ENCODE results near the gene DSC2. TPM values are rescaled to one million over a fixed set of nuclear protein-coding genes. Genes with fewer than 3 reads are reported as not detected.

Gene DSC2
- total RNA-seq, 1 donor from 2014 or later, result 2.0 TPM

DNA sequence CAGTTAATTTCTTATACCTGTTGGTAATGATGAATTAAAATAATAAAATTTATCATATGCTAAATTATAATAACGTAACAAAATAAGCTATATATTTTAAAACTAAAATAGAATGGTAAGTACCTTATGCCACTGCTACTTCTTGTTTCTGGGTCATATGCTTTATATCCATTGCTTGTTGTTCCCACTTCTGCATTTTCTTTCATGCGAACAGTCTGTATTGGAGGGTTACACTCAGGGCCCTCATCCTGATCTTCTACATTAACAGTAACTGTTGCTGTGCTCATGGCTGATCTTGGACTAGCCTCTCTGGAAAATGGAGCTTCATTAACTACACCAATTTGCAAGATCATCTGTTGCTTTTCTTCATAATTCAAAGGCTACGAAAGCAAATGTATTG lies 22.2 kb downstream of the DSC2 start:
- Mint-ChIP-seq H3K27ac (ENCODE audit: unreplicated experiment) (no peak overlapping the region), H3K36me3 (ENCODE audit: low read depth) (no peaks in the 10 kb centered on the region), H3K4me3 (ENCODE audit: unreplicated experiment) (no peak overlapping the region), H3K4me1 (ENCODE audit: low read depth) (no peaks in the 10 kb centered on the region), H3K27me3 (ENCODE audit: low read depth) (peaks cover 35% of the 10 kb centered on the region), H3K9me3 (ENCODE audit: low read depth) (peaks cover 12% of the 10 kb centered on the region)
- TF ChIP-seq, protein P1, sequence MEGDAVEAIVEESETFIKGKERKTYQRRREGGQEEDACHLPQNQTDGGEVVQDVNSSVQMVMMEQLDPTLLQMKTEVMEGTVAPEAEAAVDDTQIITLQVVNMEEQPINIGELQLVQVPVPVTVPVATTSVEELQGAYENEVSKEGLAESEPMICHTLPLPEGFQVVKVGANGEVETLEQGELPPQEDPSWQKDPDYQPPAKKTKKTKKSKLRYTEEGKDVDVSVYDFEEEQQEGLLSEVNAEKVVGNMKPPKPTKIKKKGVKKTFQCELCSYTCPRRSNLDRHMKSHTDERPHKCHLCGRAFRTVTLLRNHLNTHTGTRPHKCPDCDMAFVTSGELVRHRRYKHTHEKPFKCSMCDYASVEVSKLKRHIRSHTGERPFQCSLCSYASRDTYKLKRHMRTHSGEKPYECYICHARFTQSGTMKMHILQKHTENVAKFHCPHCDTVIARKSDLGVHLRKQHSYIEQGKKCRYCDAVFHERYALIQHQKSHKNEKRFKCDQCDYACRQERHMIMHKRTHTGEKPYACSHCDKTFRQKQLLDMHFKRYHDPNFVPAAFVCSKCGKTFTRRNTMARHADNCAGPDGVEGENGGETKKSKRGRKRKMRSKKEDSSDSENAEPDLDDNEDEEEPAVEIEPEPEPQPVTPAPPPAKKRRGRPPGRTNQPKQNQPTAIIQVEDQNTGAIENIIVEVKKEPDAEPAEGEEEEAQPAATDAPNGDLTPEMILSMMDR (IDR thresholded peaks at IDR 0.05), result no peak
- no peak for DNase-seq (ENCODE audit: low spot score)

DNA sequence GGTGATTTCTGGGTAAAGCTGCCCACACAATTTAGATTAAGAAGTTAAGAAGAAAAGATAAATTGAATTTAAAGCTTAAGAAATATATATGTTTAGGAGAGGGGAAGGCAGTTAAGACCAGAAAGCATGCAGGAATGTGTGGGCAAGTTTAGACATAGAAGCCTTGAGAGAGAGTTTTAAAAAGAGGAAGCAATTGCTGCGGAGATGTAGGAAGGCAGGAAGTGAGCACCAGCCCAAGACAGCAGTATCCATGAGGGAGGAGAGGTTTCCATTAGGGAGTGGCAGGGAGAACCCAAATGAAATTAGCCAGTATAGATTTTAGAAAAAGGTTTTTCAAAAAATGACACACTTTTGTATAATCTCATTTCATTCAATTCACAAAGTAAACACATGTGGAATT lies 24.3 kb downstream of the DSC2 start:
- H3K27me3 Mint-ChIP-seq (ENCODE audit: low read depth), result peaks cover 24% of the 10 kb centered on the region
- H3K4me3 Mint-ChIP-seq (ENCODE audit: unreplicated experiment), result no peak overlapping the region
- peaks cover 12% of the 10 kb centered on the region for H3K9me3 Mint-ChIP-seq (ENCODE audit: low read depth)
- no peak overlapping the region for H3K27ac Mint-ChIP-seq (ENCODE audit: unreplicated experiment)
- H3K36me3 Mint-ChIP-seq (ENCODE audit: low read depth), result no peaks in the 10 kb centered on the region
- no peaks in the 10 kb centered on the region for H3K4me1 Mint-ChIP-seq (ENCODE audit: low read depth)
- TF ChIP-seq, protein P1 (IDR thresholded peaks at IDR 0.05), result no peak
- no peak for DNase-seq (ENCODE audit: low spot score)

DNA sequence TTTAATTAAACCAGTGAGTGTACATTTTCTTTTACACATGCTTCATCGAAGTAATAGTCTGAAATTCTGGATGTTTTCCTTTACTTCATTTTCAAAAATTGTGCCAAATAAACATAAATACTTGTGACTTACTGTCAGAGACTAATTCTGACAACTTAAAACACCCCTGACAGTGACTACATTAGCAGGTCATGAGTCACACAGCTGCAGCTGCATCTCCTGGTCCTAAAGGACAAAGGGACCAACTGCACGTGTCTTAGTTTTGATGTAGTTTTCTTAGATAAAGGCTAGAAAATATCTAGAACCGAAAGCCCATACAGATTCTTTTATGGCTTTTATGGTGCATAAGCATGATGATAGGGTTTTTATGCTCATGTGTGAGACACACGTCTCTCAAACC lies 30.0 kb downstream of the DSC2 start:
- Mint-ChIP-seq H3K27me3 (ENCODE audit: low read depth) (peaks cover 17% of the 10 kb centered on the region), H3K36me3 (ENCODE audit: low read depth) (no peaks in the 10 kb centered on the region), H3K9me3 (ENCODE audit: low read depth) (peaks cover 10% of the 10 kb centered on the region), H3K4me3 (ENCODE audit: unreplicated experiment) (no peak overlapping the region), H3K27ac (ENCODE audit: unreplicated experiment) (no peak overlapping the region), H3K4me1 (ENCODE audit: low read depth) (peaks cover 5% of the 10 kb centered on the region)
- no peak for DNase-seq (ENCODE audit: low spot score)
- TF ChIP-seq, protein P1 (IDR thresholded peaks at IDR 0.05), result no peak

DNA sequence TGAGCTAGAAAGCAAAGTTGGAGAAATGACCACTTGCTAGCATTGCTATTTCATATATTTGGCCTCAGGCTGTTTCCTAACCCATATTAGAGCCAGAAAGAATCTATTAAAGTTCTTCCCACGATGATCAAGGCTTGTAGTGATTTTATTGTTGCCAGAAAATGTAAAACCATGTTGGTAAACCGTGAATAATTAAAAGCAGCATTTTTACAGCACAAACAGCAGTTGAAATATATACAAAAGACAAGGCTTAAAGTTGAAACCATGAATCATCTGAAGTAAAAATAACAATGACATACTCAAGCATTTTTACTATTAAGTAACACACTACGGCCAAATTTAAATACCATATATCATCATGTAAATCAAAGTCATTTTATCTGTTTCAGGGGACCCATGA lies 32.0 kb downstream of the DSC2 start:
- peaks cover 5% of the 10 kb centered on the region for H3K4me1 Mint-ChIP-seq (ENCODE audit: low read depth)
- no peak overlapping the region for H3K27ac Mint-ChIP-seq (ENCODE audit: unreplicated experiment)
- H3K27me3 Mint-ChIP-seq (ENCODE audit: low read depth), result peaks cover 11% of the 10 kb centered on the region
- H3K4me3 Mint-ChIP-seq (ENCODE audit: unreplicated experiment), result no peak overlapping the region
- H3K36me3 Mint-ChIP-seq (ENCODE audit: low read depth), result no peaks in the 10 kb centered on the region
- TF ChIP-seq, protein P1 (IDR thresholded peaks at IDR 0.05), result no peak
- no peaks in the 10 kb centered on the region for H3K9me3 Mint-ChIP-seq (ENCODE audit: low read depth)
- no peak for DNase-seq (ENCODE audit: low spot score)

DNA sequence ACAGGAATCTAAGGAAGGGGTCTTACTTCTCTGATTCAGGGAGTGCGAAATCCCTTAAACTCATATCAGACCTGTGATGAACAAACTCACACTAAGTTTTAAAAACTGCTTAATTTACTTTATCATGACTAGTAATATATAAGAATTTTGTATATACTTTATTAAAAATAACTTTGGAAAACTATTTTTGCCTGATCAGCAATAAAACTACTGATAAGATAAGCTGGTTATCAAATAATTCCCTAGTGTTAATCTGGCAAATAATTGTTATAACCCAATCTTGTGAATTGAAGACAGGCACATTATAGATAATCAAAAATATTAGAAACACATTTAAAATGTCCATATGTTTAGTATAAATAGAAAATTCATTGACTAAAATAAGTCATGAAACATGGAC lies 36.0 kb downstream of the DSC2 start:
- Mint-ChIP-seq H3K27ac (ENCODE audit: unreplicated experiment) (no peak overlapping the region), H3K9me3 (ENCODE audit: low read depth) (no peaks in the 10 kb centered on the region), H3K36me3 (ENCODE audit: low read depth) (no peaks in the 10 kb centered on the region), H3K4me1 (ENCODE audit: low read depth) (peaks cover 16% of the 10 kb centered on the region), H3K4me3 (ENCODE audit: unreplicated experiment) (no peak overlapping the region), H3K27me3 (ENCODE audit: low read depth) (peaks cover 8% of the 10 kb centered on the region)
- no peak for DNase-seq (ENCODE audit: low spot score)
- TF ChIP-seq, protein P1 (IDR thresholded peaks at IDR 0.05), result no peak

Data from chondrocyte (in vitro differentiated cells).